ENCODE data around the gene EFCAB6. TPM values are rescaled to one million over a fixed set of nuclear protein-coding genes. Genes with fewer than 3 reads are reported as not detected.

The EFCAB6 gene
- total RNA-seq, 4 donors from 2014 or later = 0.35 to 4.4 (median 0.94) TPM; not detected in 1

- Histone ChIP-seq H3K4me3 (no peak overlapping the region), H3K36me3 (no peaks in the 10 kb centered on the region)
- DNase-seq = peak in 2 of 3 donors; percentile 42 to 56
Observed at GRCh38 chr22:43829904-43830851, 18.1 kb upstream of the EFCAB6 start.

GRCh38 chr22:43828998-43829782, 17.1 kb upstream of the EFCAB6 start:
- no peak overlapping the region for H3K4me3 ChIP-seq
- no peaks in the 10 kb centered on the region for H3K27me3 ChIP-seq
- DNase-seq = peak in 2 of 3 donors; percentile 37 to 62
- TF ChIP-seq POLR2A (IDR thresholded peaks at IDR 0.05) = no peak
- H3K4me1 ChIP-seq = no peaks in the 10 kb centered on the region
- H3K9me3 ChIP-seq = no peaks in the 10 kb centered on the region
- H3K36me3 ChIP-seq = no peaks in the 10 kb centered on the region
- no peak overlapping the region for H3K27ac ChIP-seq

More at GRCh38 chr22:43829904-43830851, 18.1 kb upstream of the EFCAB6 start:
- Histone ChIP-seq H3K27ac (no peak overlapping the region), H3K4me1 (no peaks in the 10 kb centered on the region), H3K27me3 (no peaks in the 10 kb centered on the region), H3K9me3 (no peaks in the 10 kb centered on the region)
- no peak for TF ChIP-seq POLR2A (IDR thresholded peaks at IDR 0.05)
- TF ChIP-seq CTCF (IDR thresholded peaks at IDR 0.05) = no peak

- Histone ChIP-seq H3K27ac (no peak overlapping the region), H3K9me3 (no peaks in the 10 kb centered on the region), H3K36me3 (no peaks in the 10 kb centered on the region), H3K27me3 (no peaks in the 10 kb centered on the region), H3K4me3 (no peak overlapping the region), H3K4me1 (no peaks in the 10 kb centered on the region)
- DNase-seq = no peak
- no peak for TF ChIP-seq CTCF (IDR thresholded peaks at IDR 0.05)
- no peak for TF ChIP-seq POLR2A (IDR thresholded peaks at IDR 0.05)
Observed at GRCh38 chr22:43828725-43828997, 16.6 kb upstream of the EFCAB6 start.

GRCh38 chr22:43827926-43828724, 16.0 kb upstream of the EFCAB6 start:
- no peak overlapping the region for H3K4me3 ChIP-seq
- H3K27ac ChIP-seq = no peak overlapping the region
- H3K27me3 ChIP-seq = no peaks in the 10 kb centered on the region
- no peaks in the 10 kb centered on the region for H3K4me1 ChIP-seq
- no peaks in the 10 kb centered on the region for H3K9me3 ChIP-seq
- TF ChIP-seq POLR2A (IDR thresholded peaks at IDR 0.05) (no peak), CTCF (IDR thresholded peaks at IDR 0.05) (no peak)
- no peaks in the 10 kb centered on the region for H3K36me3 ChIP-seq
- peak in 2 of 3 donors; percentile 39 for DNase-seq

- Histone ChIP-seq H3K27ac (peak overlapping the region in 1 of 4 donors; percentile 17), H3K9me3 (no peaks in the 10 kb centered on the region), H3K27me3 (no peaks in the 10 kb centered on the region), H3K4me1 (no peaks in the 10 kb centered on the region), H3K36me3 (no peaks in the 10 kb centered on the region), H3K4me3 (no peak overlapping the region)
- TF ChIP-seq CTCF (IDR thresholded peaks at IDR 0.05) (no peak), POLR2A (IDR thresholded peaks at IDR 0.05) (no peak)
- DNase-seq = peak in 1 of 3 donors; percentile 38
Observed at GRCh38 chr22:43827003-43827735, 15.1 kb upstream of the EFCAB6 start.

All from Peyer's patch (tissue), 4 donors.